CD8-positive, alpha-beta memory T cell (primary cell): ENCODE results near the gene INPP5A. TPM values are rescaled to one million over a fixed set of nuclear protein-coding genes. Genes with fewer than 3 reads are reported as not detected.

Experiments
- CTCF ChIA-PET: fragments of 350-600 bp; sonication (Branson Sonifier 250); formaldehyde crosslinking; loops from one replicate; lab custom pipeline; 2021; ENCODE audit warnings: antibody characterized with exemption; lab: Charles Lee
- POLR2A ChIA-PET: fragments of 350-600 bp; sonication (Branson Sonifier 250); formaldehyde crosslinking; loops from one replicate; lab custom pipeline; 2021; ENCODE audit warnings: antibody characterized with exemption; lab: Charles Lee
- DNase-seq, 5 donors: peaks; one replicate each; pipeline versions ENCODE4 v3.0.0 to v3.0.0-alpha.2; 2020 to 2022; ENCODE audit warnings: mixed read lengths in 1 of 5
- H3K27ac ChIP-seq: one replicate; pipeline ENCODE4 v1.7.0; 2013; ENCODE audit warnings: low read depth, mild to moderate bottlenecking, low read length, moderate library complexity
- H3K27me3 ChIP-seq: 2 replicates; pipeline ENCODE4 v1.7.0; 2013; ENCODE audit warnings: low read length, mild to moderate bottlenecking; ENCODE audit not compliant: insufficient read depth, poor library complexity, severe bottlenecking
- H3K36me3 ChIP-seq: 2 replicates; pipeline ENCODE4 v1.7.0; 2013; ENCODE audit warnings: mild to moderate bottlenecking, low read length, moderate library complexity; ENCODE audit not compliant: insufficient read depth
- H3K4me1 ChIP-seq: 2 replicates; pipeline ENCODE4 v1.7.0; 2013; ENCODE audit warnings: mild to moderate bottlenecking, low read length, moderate library complexity; ENCODE audit not compliant: insufficient read depth
- H3K4me3 ChIP-seq: 2 replicates; pipeline ENCODE4 v1.7.0; 2013; ENCODE audit warnings: mild to moderate bottlenecking, low read length
- H3K9me3 ChIP-seq: 2 replicates; pipeline ENCODE4 v1.7.0; 2013; ENCODE audit warnings: mild to moderate bottlenecking, low read length
- H3K27ac Mint-ChIP-seq, 8 donors: one replicate each; pipeline ENCODE4 v1.8.0; 2020 to 2021; ENCODE audit warnings: mixed read lengths in 8 of 8, mild to moderate bottlenecking in 6 of 8, inconsistent platforms in 3 of 8, moderate library complexity in 3 of 8
- H3K27me3 Mint-ChIP-seq, 2 donors: one replicate each; pipeline ENCODE4 v1.8.0; 2020 to 2021; ENCODE audit warnings: mixed read lengths in 2 of 2, mild to moderate bottlenecking in 1 of 2, moderate library complexity in 1 of 2
- H3K36me3 Mint-ChIP-seq, 3 donors: one replicate each; pipeline ENCODE4 v1.8.0; 2020 to 2021; ENCODE audit warnings: mixed read lengths in 3 of 3, inconsistent platforms in 1 of 3, mild to moderate bottlenecking in 1 of 3
- H3K4me1 Mint-ChIP-seq, 3 donors: one replicate each; pipeline ENCODE4 v1.8.0; 2020 to 2021; ENCODE audit warnings: mixed read lengths in 3 of 3, inconsistent platforms in 1 of 3, mild to moderate bottlenecking in 1 of 3
- H3K4me3 Mint-ChIP-seq, 7 donors: one replicate each; pipeline ENCODE4 v1.8.0; 2020 to 2021; ENCODE audit warnings: mixed read lengths in 7 of 7, mild to moderate bottlenecking in 6 of 7, moderate library complexity in 4 of 7, inconsistent platforms in 2 of 7
- H3K9me3 Mint-ChIP-seq, 5 donors: one replicate each; pipeline ENCODE4 v1.8.0; 2020 to 2022; ENCODE audit warnings: mixed read lengths in 5 of 5, mild to moderate bottlenecking in 3 of 5, moderate library complexity in 2 of 5, inconsistent platforms in 1 of 5
- polyA plus RNA-seq: library from polyadenylated mRNA; unstranded; fragments of 300-500 nt; fragmentation: Illumina TruSeq; gene quantifications from one replicate; pipeline ENCODE4 v1.2.3, GENCODE V29; 2021
- total RNA-seq, 2 experiments: library from RNA; stranded (reverse); gene quantifications; one replicate each; pipeline ENCODE4 v1.2.3, GENCODE V29; 2021

The INPP5A gene
- total and polyA plus RNA-seq, 3 experiments from 2014 or later: 1.1 to 6.1 (median 4.8) TPM

- Histone ChIP-seq H3K27ac (no peak overlapping the region), H3K27me3 (no peaks in the 10 kb centered on the region), H3K36me3 (no peaks in the 10 kb centered on the region), H3K4me3 (no peak overlapping the region), H3K9me3 (no peaks in the 10 kb centered on the region), H3K4me1 (no peaks in the 10 kb centered on the region)
- Mint-ChIP-seq H3K9me3 (peaks cover 0 to 9% (median 2%) of the 10 kb centered on the region in 5 donors), H3K27ac (no peak overlapping the region), H3K36me3 (peaks cover 12 to 28% (median 22%) of the 10 kb centered on the region in 3 donors), H3K4me3 (no peak overlapping the region), H3K27me3 (peaks cover 11 to 17% of the 10 kb centered on the region in 2 donors), H3K4me1 (peaks cover 3% of the 10 kb centered on the region in 3 donors)
- ChIA-PET POLR2A (no interaction called here), CTCF (no interaction called here)
- no peak for DNase-seq
Measured at GRCh38 chr10:132783940-132784865, 246.6 kb downstream of the INPP5A start.

GRCh38 chr10:132784866-132785722, 247.5 kb downstream of the INPP5A start:
- no peak for DNase-seq
- no peak overlapping the region for H3K4me3 ChIP-seq
- no peaks in the 10 kb centered on the region for H3K36me3 ChIP-seq
- Mint-ChIP-seq H3K4me1 (peaks cover 3% of the 10 kb centered on the region in 3 donors), H3K27me3 (peaks cover 11 to 18% of the 10 kb centered on the region in 2 donors), H3K4me3 (no peak overlapping the region), H3K36me3 (peaks cover 12 to 23% (median 22%) of the 10 kb centered on the region in 3 donors), H3K27ac (no peak overlapping the region), H3K9me3 (peaks cover 0 to 9% (median 2%) of the 10 kb centered on the region in 5 donors)
- CTCF ChIA-PET: no interaction called here
- POLR2A ChIA-PET: no interaction called here
- no peaks in the 10 kb centered on the region for H3K27me3 ChIP-seq
- H3K9me3 ChIP-seq: no peaks in the 10 kb centered on the region
- no peak overlapping the region for H3K27ac ChIP-seq
- H3K4me1 ChIP-seq: no peaks in the 10 kb centered on the region

- H3K9me3 ChIP-seq: no peaks in the 10 kb centered on the region
- H3K4me1 ChIP-seq: no peaks in the 10 kb centered on the region
- Mint-ChIP-seq H3K4me3 (no peak within 1 kb of the TSS), H3K36me3 (peaks cover 12 to 22% (median 20%) of the 10 kb centered on the region in 3 donors), H3K9me3 (peaks cover 0 to 9% (median 2%) of the 10 kb centered on the region in 5 donors), H3K27me3 (peaks cover 11 to 18% of the 10 kb centered on the region in 2 donors), H3K4me1 (peaks cover 3% of the 10 kb centered on the region in 3 donors), H3K27ac (no peak within 1 kb of the TSS)
- no peaks in the 10 kb centered on the region for H3K36me3 ChIP-seq
- ChIA-PET POLR2A (no interaction called here), CTCF (no interaction called here)
- H3K4me3 ChIP-seq: no peak within 1 kb of the TSS
- H3K27me3 ChIP-seq: no peaks in the 10 kb centered on the region
- no peak within 1 kb of the TSS for H3K27ac ChIP-seq
- DNase-seq: no peak
Measured at GRCh38 chr10:132785723-132786475, 248.3 kb downstream of the INPP5A start, which contains the start of gene NKX6-2. TSS of gene NKX6-2 (minus strand) at chr10:132786147. CDS start at chr10:132785948, 199 bp downstream.

- POLR2A ChIA-PET: no interaction called here
- H3K9me3 Mint-ChIP-seq: peaks cover 0 to 9% (median 2%) of the 10 kb centered on the region in 5 donors
- no peak overlapping the region for H3K4me3 Mint-ChIP-seq
Measured at GRCh38 chr10:132786476-132786883, 248.9 kb downstream of the INPP5A start.

GRCh38 chr10:132786884-132787494, 249.4 kb downstream of the INPP5A start:
- Histone ChIP-seq H3K27me3 (no peaks in the 10 kb centered on the region), H3K36me3 (no peaks in the 10 kb centered on the region), H3K4me1 (no peaks in the 10 kb centered on the region), H3K4me3 (no peak overlapping the region), H3K9me3 (no peaks in the 10 kb centered on the region), H3K27ac (no peak overlapping the region)
- Mint-ChIP-seq H3K9me3 (peaks cover 0 to 9% (median 2%) of the 10 kb centered on the region in 5 donors), H3K4me3 (no peak overlapping the region), H3K4me1 (peaks cover 3% of the 10 kb centered on the region in 3 donors), H3K27me3 (peaks cover 11 to 16% of the 10 kb centered on the region in 2 donors), H3K36me3 (peaks cover 5 to 14% (median 11%) of the 10 kb centered on the region in 3 donors), H3K27ac (no peak overlapping the region)
- no peak for DNase-seq
- ChIA-PET CTCF (no interaction called here), POLR2A (no interaction called here)

More at GRCh38 chr10:132786476-132786883, 248.9 kb downstream of the INPP5A start:
- peaks cover 9 to 18% (median 16%) of the 10 kb centered on the region in 3 donors for H3K36me3 Mint-ChIP-seq
- Histone ChIP-seq H3K36me3 (no peaks in the 10 kb centered on the region), H3K27me3 (no peaks in the 10 kb centered on the region), H3K9me3 (no peaks in the 10 kb centered on the region), H3K4me1 (no peaks in the 10 kb centered on the region), H3K27ac (no peak overlapping the region), H3K4me3 (no peak overlapping the region)
- H3K27me3 Mint-ChIP-seq: peaks cover 11 to 18% of the 10 kb centered on the region in 2 donors
- CTCF ChIA-PET: no interaction called here
- H3K27ac Mint-ChIP-seq: no peak overlapping the region
- H3K4me1 Mint-ChIP-seq: peaks cover 3% of the 10 kb centered on the region in 3 donors
- DNase-seq: no peak

- Histone ChIP-seq H3K4me3 (no peak overlapping the region), H3K27me3 (no peaks in the 10 kb centered on the region), H3K4me1 (no peaks in the 10 kb centered on the region), H3K27ac (no peak overlapping the region), H3K9me3 (no peaks in the 10 kb centered on the region), H3K36me3 (no peaks in the 10 kb centered on the region)
- Mint-ChIP-seq H3K4me3 (no peak overlapping the region), H3K27ac (no peak overlapping the region), H3K4me1 (peaks cover 3% of the 10 kb centered on the region in 3 donors), H3K9me3 (peaks cover 0 to 9% (median 2%) of the 10 kb centered on the region in 5 donors), H3K27me3 (peaks cover 11 to 15% of the 10 kb centered on the region in 2 donors), H3K36me3 (peaks cover 4 to 11% (median 6%) of the 10 kb centered on the region in 3 donors)
- ChIA-PET CTCF (no interaction called here), POLR2A (no interaction called here)
- DNase-seq: no peak
Measured at GRCh38 chr10:132787495-132788179, 250.1 kb downstream of the INPP5A start.
